SK-N-SH treated with all-trans-retinoic acid at 6 μM for 48 hours (cell line): ENCODE results near the gene DDX3X.

ENCODE experiments used
- ATAC-seq: fragments of 200-7000 bp; cut with Tn5 transposase; 3 replicates; pipeline ENCODE4 v1.9.1; 2020; ENCODE audit warnings: mild to moderate bottlenecking, moderate library complexity
- ARNTL ChIP-seq: fragments of 450-650 bp; formaldehyde crosslinking; IDR thresholded peaks from 2 replicates; pipeline ENCODE4 v1.5.0; 2020; ENCODE audit warnings: low read depth, mild to moderate bottlenecking, moderate library complexity, borderline replicate concordance
- BACH2 ChIP-seq: fragments of 250-450 bp; sonication (Bioruptor Pico); IDR thresholded peaks from 2 replicates; pipeline ENCODE4 v1.9.0; 2021; ENCODE audit warnings: mild to moderate bottlenecking, borderline replicate concordance
- CREB5 ChIP-seq: fragments of 250-450 bp; sonication (Bioruptor Pico); IDR thresholded peaks from 2 replicates; pipeline ENCODE4 v1.5.1; 2020; ENCODE audit warnings: low read depth, mild to moderate bottlenecking, moderate library complexity
- CSDC2 ChIP-seq: fragments of 250-450 bp; sonication (Bioruptor Pico); IDR thresholded peaks from 2 replicates; pipeline ENCODE4 v1.5.0; 2020; ENCODE audit warnings: mild to moderate bottlenecking, moderate library complexity
- CSRNP3 ChIP-seq: fragments of 250-450 bp; sonication (Bioruptor Pico); IDR thresholded peaks from 2 replicates; pipeline ENCODE4 v1.5.1; 2021; ENCODE audit warnings: mild to moderate bottlenecking, moderate library complexity
- ESRRG ChIP-seq: fragments of 250-450 bp; sonication (Bioruptor Pico); IDR thresholded peaks from 2 replicates; pipeline ENCODE4 v1.6.1; 2021; ENCODE audit warnings: mild to moderate bottlenecking
- ISL1 ChIP-seq: fragments of 250-450 bp; sonication (Bioruptor Pico); IDR thresholded peaks from 2 replicates; pipeline ENCODE4 v2.1.2; 2022; ENCODE audit warnings: mild to moderate bottlenecking, moderate library complexity
- OSR1 ChIP-seq: fragments of 250-450 bp; sonication (Bioruptor Pico); IDR thresholded peaks from 2 replicates; pipeline ENCODE4 v1.8.0; 2022; ENCODE audit warnings: moderate library complexity, mild to moderate bottlenecking, inconsistent platforms
- PATZ1 ChIP-seq: fragments of 250-450 bp; sonication (Bioruptor Pico); IDR thresholded peaks from 2 replicates; pipeline ENCODE4 v1.8.0; 2020; ENCODE audit warnings: mild to moderate bottlenecking, moderate library complexity, borderline replicate concordance
- POU6F1 ChIP-seq: fragments of 250-450 bp; sonication (Bioruptor Pico); IDR thresholded peaks from 2 replicates; pipeline ENCODE4 v1.8.0; 2021; ENCODE audit warnings: low read depth, mild to moderate bottlenecking, moderate library complexity, borderline replicate concordance
- PPARA ChIP-seq: fragments of 250-450 bp; sonication (Bioruptor Pico); IDR thresholded peaks from 2 replicates; pipeline ENCODE4 v1.5.0; 2020; ENCODE audit warnings: mild to moderate bottlenecking, borderline replicate concordance
- RARB ChIP-seq: fragments of 250-450 bp; sonication (Bioruptor Pico); IDR thresholded peaks from 2 replicates; pipeline ENCODE4 v1.8.0; 2021; ENCODE audit warnings: mild to moderate bottlenecking, moderate library complexity
- SNAI2 ChIP-seq: fragments of 250-450 bp; sonication (Bioruptor Pico); IDR thresholded peaks from 2 replicates; pipeline ENCODE4 v1.5.0; 2020; ENCODE audit warnings: mild to moderate bottlenecking, moderate library complexity
- TCF4 ChIP-seq: fragments of 250-450 bp; sonication (Bioruptor Pico); IDR thresholded peaks from 2 replicates; pipeline ENCODE4 v1.8.0; 2021; ENCODE audit warnings: mild to moderate bottlenecking, moderate library complexity, borderline replicate concordance
- TOX ChIP-seq: fragments of 250-450 bp; sonication (Bioruptor Pico); IDR thresholded peaks from 2 replicates; pipeline ENCODE4 v1.8.0; 2021; ENCODE audit warnings: mild to moderate bottlenecking, moderate library complexity, borderline replicate concordance
- TSHZ2 ChIP-seq: fragments of 250-450 bp; sonication (Bioruptor Pico); IDR thresholded peaks from 2 replicates; pipeline ENCODE4 v1.5.0; 2020; ENCODE audit warnings: mild to moderate bottlenecking, moderate library complexity
- ZFP3 ChIP-seq: fragments of 250-450 bp; sonication (Bioruptor Pico); IDR thresholded peaks from 2 replicates; pipeline ENCODE4 v1.5.0; 2020; ENCODE audit warnings: mild to moderate bottlenecking, moderate library complexity
- ZFP30 ChIP-seq: fragments of 450-650 bp; formaldehyde crosslinking; IDR thresholded peaks from 2 replicates; pipeline ENCODE4 v1.5.0; 2022; ENCODE audit warnings: mild to moderate bottlenecking, moderate library complexity
- ZNF70 ChIP-seq: fragments of 450-650 bp; formaldehyde crosslinking; IDR thresholded peaks from 2 replicates; pipeline ENCODE4 v1.5.0; 2020; ENCODE audit warnings: mild to moderate bottlenecking, moderate library complexity
- ZNF8 ChIP-seq: fragments of 450-650 bp; formaldehyde crosslinking; IDR thresholded peaks from 2 replicates; pipeline ENCODE4 v1.5.0; 2020; ENCODE audit warnings: mild to moderate bottlenecking, moderate library complexity

Gene DDX3X

GRCh38 chrX:41388543-41388942 is 54.6 kb downstream of the DDX3X start:
- no peak for ATAC-seq
- TF ChIP-seq TCF4 (no peak), CSDC2 (CRISPR knock-in tag) (no peak), RARB (no peak), POU6F1 (CRISPR knock-in tag) (no peak), ISL1 (CRISPR knock-in tag) (no peak), PPARA (no peak), TOX (no peak), ZFP30 (no peak), ARNTL (CRISPR knock-in tag) (no peak), OSR1 (CRISPR knock-in tag) (no peak), ZFP3 (CRISPR knock-in tag) (no peak), PATZ1 (CRISPR knock-in tag) (no peak), CSRNP3 (CRISPR knock-in tag) (no peak), CREB5 (CRISPR knock-in tag) (no peak), TSHZ2 (CRISPR knock-in tag) (no peak), ZNF70 (no peak), ZNF8 (CRISPR knock-in tag) (no peak)

- no peak for ATAC-seq
- no peak for TF ChIP-seq PPARA
- no peak for TF ChIP-seq ZFP30
- no peak for TF ChIP-seq TSHZ2 (CRISPR knock-in tag)
- no peak for TF ChIP-seq POU6F1 (CRISPR knock-in tag)
- TF ChIP-seq ESRRG (CRISPR knock-in tag): no peak
- TF ChIP-seq PATZ1 (CRISPR knock-in tag): no peak
- no peak for TF ChIP-seq SNAI2 (CRISPR knock-in tag)
- no peak for TF ChIP-seq ZNF8 (CRISPR knock-in tag)
- TF ChIP-seq ISL1 (CRISPR knock-in tag): no peak
- no peak for TF ChIP-seq CSRNP3 (CRISPR knock-in tag)
- no peak for TF ChIP-seq OSR1 (CRISPR knock-in tag)
- TF ChIP-seq BACH2 (CRISPR knock-in tag): no peak
Measured at GRCh38 chrX:41389311-41389888, 55.4 kb downstream of the DDX3X start.
